ENCODE results near the gene LRRC2.

Gene LRRC2

DNA sequence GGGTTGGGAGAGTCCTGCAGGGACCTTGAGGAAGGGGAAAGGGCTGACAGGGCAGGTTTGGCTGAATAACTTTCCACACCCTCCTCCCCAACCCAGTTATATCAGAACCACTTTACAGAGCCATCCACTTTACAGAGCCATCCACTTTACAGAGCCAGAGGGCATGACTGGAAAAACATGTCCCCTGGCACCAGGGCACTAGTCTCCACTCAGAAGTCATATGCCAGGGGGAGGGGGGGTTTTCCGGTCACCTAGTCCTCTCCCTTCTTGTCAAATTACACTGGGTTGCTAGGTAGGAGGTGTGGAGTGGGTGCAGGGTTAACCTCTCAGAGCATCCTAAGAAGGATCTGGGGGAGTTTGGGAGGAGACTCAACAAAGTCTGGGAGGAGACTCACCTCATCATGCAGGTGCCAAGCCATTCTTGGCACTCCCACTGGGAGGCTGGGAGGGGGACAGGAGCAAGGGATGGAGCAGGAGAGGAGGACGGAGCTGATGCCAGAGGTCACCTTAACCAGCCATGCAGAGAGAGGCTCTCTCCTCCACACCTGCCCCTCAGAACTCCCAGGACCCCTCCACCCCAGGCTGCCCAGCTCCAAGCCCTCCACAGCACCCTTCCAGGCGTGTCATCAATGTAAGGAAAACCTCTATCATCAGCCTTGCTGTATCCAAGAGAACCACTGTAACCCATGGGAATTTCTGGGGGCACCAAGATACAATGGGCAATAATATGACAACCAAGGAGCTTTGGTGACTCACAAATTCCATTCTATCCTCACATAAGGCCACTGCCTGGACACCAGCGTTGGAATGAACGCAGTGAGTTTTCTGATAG lies 1.7 kb downstream of the LRRC2 start:
- peaks cover 18% of the 10 kb centered on the region for H3K27me3 ChIP-seq (ENCODE audit: insufficient read depth, poor library complexity, severe bottlenecking)
- H3K4me3 ChIP-seq (replicated peaks; ENCODE audit: insufficient read depth, low read length): no peak overlapping the region
- H3K27ac ChIP-seq (replicated peaks): no peak overlapping the region
- TF ChIP-seq POLR2AphosphoS5 (IDR thresholded peaks at IDR 0.05; ENCODE audit: low read depth) (no peak), SPI1 (IDR thresholded peaks at IDR 0.05; ENCODE audit: borderline replicate concordance, low read depth) (no peak)
- TF ChIP-seq, protein P1, sequence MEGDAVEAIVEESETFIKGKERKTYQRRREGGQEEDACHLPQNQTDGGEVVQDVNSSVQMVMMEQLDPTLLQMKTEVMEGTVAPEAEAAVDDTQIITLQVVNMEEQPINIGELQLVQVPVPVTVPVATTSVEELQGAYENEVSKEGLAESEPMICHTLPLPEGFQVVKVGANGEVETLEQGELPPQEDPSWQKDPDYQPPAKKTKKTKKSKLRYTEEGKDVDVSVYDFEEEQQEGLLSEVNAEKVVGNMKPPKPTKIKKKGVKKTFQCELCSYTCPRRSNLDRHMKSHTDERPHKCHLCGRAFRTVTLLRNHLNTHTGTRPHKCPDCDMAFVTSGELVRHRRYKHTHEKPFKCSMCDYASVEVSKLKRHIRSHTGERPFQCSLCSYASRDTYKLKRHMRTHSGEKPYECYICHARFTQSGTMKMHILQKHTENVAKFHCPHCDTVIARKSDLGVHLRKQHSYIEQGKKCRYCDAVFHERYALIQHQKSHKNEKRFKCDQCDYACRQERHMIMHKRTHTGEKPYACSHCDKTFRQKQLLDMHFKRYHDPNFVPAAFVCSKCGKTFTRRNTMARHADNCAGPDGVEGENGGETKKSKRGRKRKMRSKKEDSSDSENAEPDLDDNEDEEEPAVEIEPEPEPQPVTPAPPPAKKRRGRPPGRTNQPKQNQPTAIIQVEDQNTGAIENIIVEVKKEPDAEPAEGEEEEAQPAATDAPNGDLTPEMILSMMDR (IDR thresholded peaks at IDR 0.05; ENCODE audit: insufficient read depth, low read length): no peak
- TF ChIP-seq, protein P2, sequence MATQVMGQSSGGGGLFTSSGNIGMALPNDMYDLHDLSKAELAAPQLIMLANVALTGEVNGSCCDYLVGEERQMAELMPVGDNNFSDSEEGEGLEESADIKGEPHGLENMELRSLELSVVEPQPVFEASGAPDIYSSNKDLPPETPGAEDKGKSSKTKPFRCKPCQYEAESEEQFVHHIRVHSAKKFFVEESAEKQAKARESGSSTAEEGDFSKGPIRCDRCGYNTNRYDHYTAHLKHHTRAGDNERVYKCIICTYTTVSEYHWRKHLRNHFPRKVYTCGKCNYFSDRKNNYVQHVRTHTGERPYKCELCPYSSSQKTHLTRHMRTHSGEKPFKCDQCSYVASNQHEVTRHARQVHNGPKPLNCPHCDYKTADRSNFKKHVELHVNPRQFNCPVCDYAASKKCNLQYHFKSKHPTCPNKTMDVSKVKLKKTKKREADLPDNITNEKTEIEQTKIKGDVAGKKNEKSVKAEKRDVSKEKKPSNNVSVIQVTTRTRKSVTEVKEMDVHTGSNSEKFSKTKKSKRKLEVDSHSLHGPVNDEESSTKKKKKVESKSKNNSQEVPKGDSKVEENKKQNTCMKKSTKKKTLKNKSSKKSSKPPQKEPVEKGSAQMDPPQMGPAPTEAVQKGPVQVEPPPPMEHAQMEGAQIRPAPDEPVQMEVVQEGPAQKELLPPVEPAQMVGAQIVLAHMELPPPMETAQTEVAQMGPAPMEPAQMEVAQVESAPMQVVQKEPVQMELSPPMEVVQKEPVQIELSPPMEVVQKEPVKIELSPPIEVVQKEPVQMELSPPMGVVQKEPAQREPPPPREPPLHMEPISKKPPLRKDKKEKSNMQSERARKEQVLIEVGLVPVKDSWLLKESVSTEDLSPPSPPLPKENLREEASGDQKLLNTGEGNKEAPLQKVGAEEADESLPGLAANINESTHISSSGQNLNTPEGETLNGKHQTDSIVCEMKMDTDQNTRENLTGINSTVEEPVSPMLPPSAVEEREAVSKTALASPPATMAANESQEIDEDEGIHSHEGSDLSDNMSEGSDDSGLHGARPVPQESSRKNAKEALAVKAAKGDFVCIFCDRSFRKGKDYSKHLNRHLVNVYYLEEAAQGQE (IDR thresholded peaks at IDR 0.05; ENCODE audit: insufficient replicate concordance, low read depth): no peak
- no peak for DNase-seq (ENCODE audit: low read depth in 1 of 2, low spot score in 1 of 2)

DNA sequence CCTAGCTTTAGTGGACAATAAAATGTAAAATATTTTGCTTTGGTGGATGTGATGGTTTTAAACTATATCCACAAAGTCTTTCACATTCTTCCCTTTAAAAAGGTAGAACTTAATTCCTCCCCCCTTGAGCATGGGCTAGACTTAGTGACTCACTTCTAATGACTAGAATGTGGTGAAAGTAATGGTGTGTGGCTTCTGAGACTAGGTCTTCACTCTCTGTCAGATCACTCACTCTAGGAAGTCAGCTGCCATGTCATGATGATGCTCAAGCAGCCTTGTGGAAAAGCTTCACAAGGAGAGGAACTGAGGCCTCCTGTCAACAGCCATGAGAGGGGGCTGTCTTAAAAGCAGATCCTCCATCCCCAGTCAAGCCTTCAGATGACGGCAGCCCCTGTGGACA lies 4.2 kb downstream of the LRRC2 start:
- H3K27me3 ChIP-seq (ENCODE audit: insufficient read depth, poor library complexity, severe bottlenecking): peaks cover 18% of the 10 kb centered on the region
- H3K27ac ChIP-seq (replicated peaks): no peak overlapping the region
- no peak for DNase-seq (ENCODE audit: low read depth in 1 of 2, low spot score in 1 of 2)
- TF ChIP-seq POLR2AphosphoS5 (IDR thresholded peaks at IDR 0.05; ENCODE audit: low read depth): no peak
- no peak for TF ChIP-seq GABPA (IDR thresholded peaks at IDR 0.05; ENCODE audit: low read depth)
- TF ChIP-seq, protein P1 (IDR thresholded peaks at IDR 0.05; ENCODE audit: insufficient read depth, low read length): no peak
- TF ChIP-seq, protein P2 (IDR thresholded peaks at IDR 0.05; ENCODE audit: insufficient replicate concordance, low read depth): no peak
- H3K4me3 ChIP-seq (replicated peaks; ENCODE audit: insufficient read depth, low read length): no peak overlapping the region

DNA sequence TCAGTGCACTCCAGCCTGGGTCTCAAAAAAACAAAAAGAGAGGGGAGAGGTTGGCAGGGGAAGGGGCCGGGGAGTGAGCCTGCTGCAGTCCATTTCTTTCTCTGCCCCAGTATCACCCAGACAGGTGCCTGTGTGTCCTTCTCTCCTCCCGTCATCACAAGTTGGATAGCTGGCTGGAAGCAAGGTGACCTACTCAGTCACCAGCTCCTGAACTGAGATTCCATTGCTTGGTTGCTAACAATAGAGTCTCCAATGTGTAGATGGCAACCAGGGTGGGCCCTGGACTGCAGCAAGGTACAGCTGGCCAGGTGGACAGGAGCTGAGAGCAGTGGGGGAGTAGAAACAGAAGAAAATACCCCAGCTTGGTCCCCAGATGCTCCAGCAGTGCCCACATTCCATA lies 4.6 kb downstream of the LRRC2 start:
- no peak for DNase-seq (ENCODE audit: low read depth in 1 of 2, low spot score in 1 of 2)
- Histone ChIP-seq H3K27me3 (ENCODE audit: insufficient read depth, poor library complexity, severe bottlenecking) (peaks cover 16% of the 10 kb centered on the region), H3K27ac (replicated peaks) (no peak overlapping the region), H3K4me3 (replicated peaks; ENCODE audit: insufficient read depth, low read length) (no peak overlapping the region)
- TF ChIP-seq, protein P2 (IDR thresholded peaks at IDR 0.05; ENCODE audit: insufficient replicate concordance, low read depth): no peak
- TF ChIP-seq, protein P1 (IDR thresholded peaks at IDR 0.05; ENCODE audit: insufficient read depth, low read length): no peak
- TF ChIP-seq SPI1 (IDR thresholded peaks at IDR 0.05; ENCODE audit: borderline replicate concordance, low read depth) (no peak), GABPA (IDR thresholded peaks at IDR 0.05; ENCODE audit: low read depth) (no peak), POLR2AphosphoS5 (IDR thresholded peaks at IDR 0.05; ENCODE audit: low read depth) (no peak)

Measured in HL-60 (cell line).